OCI-LY7 (cell line): Measurements from ENCODE around the gene WDR49. TPM values are rescaled to one million over a fixed set of nuclear protein-coding genes. Genes with fewer than 3 reads are reported as not detected.

Source experiments
- BruUV-seq: library from RNA; stranded (reverse); fragments of 400-500 nt; replicated peaks from 2 replicates; lab custom pipeline; 2021; lab: Mats Ljungman, UMichigan
- CTCF ChIA-PET: fragments of 300-600 bp; sonication (Branson Sonifier 250); formaldehyde crosslinking; loops from one replicate; lab custom pipeline; 2022; ENCODE audit warnings: antibody characterized with exemption; ENCODE audit not compliant: unreplicated experiment; lab: Charles Lee
- POLR2A ChIA-PET: fragments of 300-600 bp; sonication (Branson Sonifier 250); formaldehyde crosslinking; loops from one replicate; lab custom pipeline; 2022; ENCODE audit warnings: antibody characterized with exemption; lab: Charles Lee
- DNase-seq: peaks from one replicate; pipeline ENCODE4 v3.0.0-alpha.2; 2015; ENCODE audit warnings: low spot score
- H2AFZ ChIP-seq: fragments of 200-600 bp; sonication (generic), shearing (Covaris generic); 2 replicates; pipeline ENCODE4 v1.6.1; 2014; ENCODE audit warnings: mild to moderate bottlenecking, antibody characterized with exemption, low read length, moderate library complexity
- H3K27ac ChIP-seq: fragments of 200-600 bp; sonication (generic); 2 replicates; pipeline ENCODE4 v1.5.1; 2014; ENCODE audit warnings: mixed run types, low read depth, mild to moderate bottlenecking, moderate library complexity, low read length, inconsistent platforms; ENCODE audit not compliant: poor library complexity, severe bottlenecking
- H3K36me3 ChIP-seq: fragments of 200-600 bp; sonication (generic); 2 replicates; pipeline ENCODE4 v1.6.1; 2014; ENCODE audit warnings: mild to moderate bottlenecking, antibody characterized with exemption, low read length, moderate library complexity, mixed read lengths; ENCODE audit not compliant: insufficient read depth
- H3K4me1 ChIP-seq: fragments of 200-600 bp; sonication (generic); 2 replicates; pipeline ENCODE4 v1.5.1; 2014; ENCODE audit warnings: mild to moderate bottlenecking, low read length; ENCODE audit not compliant: insufficient read depth, poor library complexity, severe bottlenecking
- H3K4me2 ChIP-seq: fragments of 200-600 bp; sonication (generic); 2 replicates; pipeline ENCODE4 v1.6.1; 2014; ENCODE audit warnings: mild to moderate bottlenecking, low read length
- H3K4me3 ChIP-seq: fragments of 200-600 bp; sonication (generic); 2 replicates; pipeline ENCODE4 v1.5.1; 2014; ENCODE audit warnings: mild to moderate bottlenecking, low read depth, low read length; ENCODE audit not compliant: poor library complexity, severe bottlenecking
- H3K79me2 ChIP-seq: fragments of 200-600 bp; sonication (generic); 2 replicates; pipeline ENCODE4 v1.6.1; 2016; ENCODE audit warnings: low read depth, mild to moderate bottlenecking, low read length, moderate library complexity, mixed read lengths; ENCODE audit not compliant: insufficient read depth
- H3K9me2 ChIP-seq: fragments of 200-600 bp; sonication (generic); 2 replicates; pipeline ENCODE4 v1.6.1; 2016; ENCODE audit warnings: mild to moderate bottlenecking, low read length, mixed read lengths; ENCODE audit not compliant: insufficient read depth
- H3K9me3 ChIP-seq: fragments of 200-600 bp; sonication (generic); 2 replicates; pipeline ENCODE4 v1.6.1; 2014; ENCODE audit warnings: mild to moderate bottlenecking, mixed run types, low read length, mixed read lengths
- H4K20me1 ChIP-seq: fragments of 200-600 bp; sonication (generic); 2 replicates; pipeline ENCODE4 v1.6.1; 2014; ENCODE audit warnings: mild to moderate bottlenecking, antibody characterized with exemption, low read length, moderate library complexity, mixed read lengths; ENCODE audit not compliant: insufficient read depth
- EZH2phosphoT487 ChIP-seq: fragments of 200-600 bp; sonication (generic); IDR thresholded peaks from 2 replicates; pipeline ENCODE4 v1.6.1; 2018; ENCODE audit warnings: low read depth, borderline replicate concordance, mild to moderate bottlenecking, mixed run types, antibody characterized with exemption, low read length, moderate library complexity, mixed read lengths
- intact Hi-C: fragments of 100-400 bp; cut with micrococcal nuclease; formaldehyde crosslinking; loops from one replicate; pipeline ENCODE4 v1.10.0; 2022; ENCODE audit not compliant: unreplicated experiment
- total RNA-seq, 2 experiments: library from RNA; depleted of rRNA in 1 of 2; stranded (reverse); fragments of >200 nt in 1 of 2; shearing (Covaris generic) in 1 of 2; gene quantifications; 2 replicates each; pipeline ENCODE4 v1.2.3, GENCODE V29; 2014 to 2022
- TF ChIP-seq, protein P1 (sequence below): fragments of 200-600 bp; sonication (generic); conservative IDR thresholded peaks from 2 replicates; pipeline ENCODE4 v1.5.1; 2014; ENCODE audit warnings: mild to moderate bottlenecking, antibody characterized with exemption, low read length, moderate library complexity, mixed read lengths

Gene WDR49
- total RNA-seq, 2 experiments from 2014 or later = not detected

DNA sequence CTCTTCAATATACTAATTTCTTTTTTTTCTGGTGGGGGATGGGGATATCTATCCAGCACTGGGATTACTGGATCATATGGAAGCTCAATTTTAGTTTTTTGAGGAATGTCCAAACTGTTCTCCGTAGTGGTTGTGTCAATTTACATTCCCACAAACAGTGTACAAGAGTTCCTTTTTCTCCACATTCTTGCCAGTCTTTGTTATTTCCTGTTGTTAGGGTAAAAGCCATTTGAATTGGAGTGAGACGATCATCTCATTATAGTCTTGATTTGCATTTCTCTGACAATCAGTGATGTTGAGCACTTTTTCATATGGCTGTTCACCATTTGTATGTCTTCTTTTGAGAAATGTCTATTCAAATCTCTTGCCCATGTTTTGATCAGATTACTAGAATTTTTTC lies 12.8 kb upstream of the WDR49 start:
- CTCF ChIA-PET = interaction anchor here (1.2 kb wide), 1 partner anchor 11 kb away, joined by 4 read pairs; no protein-coding TSS in a partner anchor
- no peak overlapping the region for H3K4me3 ChIP-seq
- DNase-seq = no peak
- H3K27ac ChIP-seq = no peak overlapping the region
- H3K4me2 ChIP-seq = no peak overlapping the region
- no peaks in the 10 kb centered on the region for H3K4me1 ChIP-seq
- H3K79me2 ChIP-seq = no peaks in the 10 kb centered on the region
- TF ChIP-seq, protein P1, sequence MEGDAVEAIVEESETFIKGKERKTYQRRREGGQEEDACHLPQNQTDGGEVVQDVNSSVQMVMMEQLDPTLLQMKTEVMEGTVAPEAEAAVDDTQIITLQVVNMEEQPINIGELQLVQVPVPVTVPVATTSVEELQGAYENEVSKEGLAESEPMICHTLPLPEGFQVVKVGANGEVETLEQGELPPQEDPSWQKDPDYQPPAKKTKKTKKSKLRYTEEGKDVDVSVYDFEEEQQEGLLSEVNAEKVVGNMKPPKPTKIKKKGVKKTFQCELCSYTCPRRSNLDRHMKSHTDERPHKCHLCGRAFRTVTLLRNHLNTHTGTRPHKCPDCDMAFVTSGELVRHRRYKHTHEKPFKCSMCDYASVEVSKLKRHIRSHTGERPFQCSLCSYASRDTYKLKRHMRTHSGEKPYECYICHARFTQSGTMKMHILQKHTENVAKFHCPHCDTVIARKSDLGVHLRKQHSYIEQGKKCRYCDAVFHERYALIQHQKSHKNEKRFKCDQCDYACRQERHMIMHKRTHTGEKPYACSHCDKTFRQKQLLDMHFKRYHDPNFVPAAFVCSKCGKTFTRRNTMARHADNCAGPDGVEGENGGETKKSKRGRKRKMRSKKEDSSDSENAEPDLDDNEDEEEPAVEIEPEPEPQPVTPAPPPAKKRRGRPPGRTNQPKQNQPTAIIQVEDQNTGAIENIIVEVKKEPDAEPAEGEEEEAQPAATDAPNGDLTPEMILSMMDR = no peak
- TF ChIP-seq EZH2phosphoT487 = no peak
- H3K36me3 ChIP-seq = no peaks in the 10 kb centered on the region
- intact Hi-C loops = no loop called here
- H3K9me2 ChIP-seq = no peaks in the 10 kb centered on the region
- POLR2A ChIA-PET = interaction anchor here (0.6 to 0.8 kb wide), 3 partner anchors 17 to 146 kb away, joined by 3 read pairs; no protein-coding TSS in a partner anchor
- H2AFZ ChIP-seq = no peak overlapping the region
- H3K9me3 ChIP-seq = no peaks in the 10 kb centered on the region
- BruUV-seq = no TSS peak
- H4K20me1 ChIP-seq = no peaks in the 10 kb centered on the region

DNA sequence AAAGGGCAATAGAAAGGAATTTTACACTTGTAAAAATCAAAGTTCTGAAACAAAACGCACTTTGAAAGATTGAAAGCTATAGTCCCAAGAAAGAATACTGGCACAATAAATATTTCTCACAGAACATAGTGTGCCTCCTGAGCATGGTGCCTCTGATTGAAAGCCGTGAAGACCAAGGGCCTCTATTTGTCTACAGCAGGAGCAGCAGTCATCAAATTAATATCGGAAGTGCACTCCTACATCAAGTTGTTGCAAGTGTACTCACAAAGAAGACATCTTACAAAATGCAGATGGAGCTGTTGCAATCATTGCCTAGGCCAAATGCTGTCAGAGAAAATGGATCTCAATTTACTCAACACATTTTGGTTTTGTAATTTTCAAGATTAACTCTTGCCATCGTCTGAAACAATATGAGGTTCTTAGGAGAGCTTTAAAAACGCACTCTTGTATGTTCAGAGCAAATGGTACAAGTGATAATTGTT lies 9.2 kb upstream of the WDR49 start:
- no peaks in the 10 kb centered on the region for H3K79me2 ChIP-seq
- H3K4me1 ChIP-seq = no peaks in the 10 kb centered on the region
- no peak for DNase-seq
- CTCF ChIA-PET = no interaction called here
- H4K20me1 ChIP-seq = no peaks in the 10 kb centered on the region
- no peaks in the 10 kb centered on the region for H3K36me3 ChIP-seq
- H3K4me3 ChIP-seq = no peak overlapping the region
- POLR2A ChIA-PET = interaction anchor here (0.7 to 1.4 kb wide), 3 partner anchors 10 to 229 kb away, joined by 3 to 7 read pairs (median 4); no protein-coding TSS in a partner anchor
- no peak overlapping the region for H2AFZ ChIP-seq
- no TSS peak for BruUV-seq
- no peaks in the 10 kb centered on the region for H3K9me2 ChIP-seq
- TF ChIP-seq EZH2phosphoT487 = no peak
- no peak overlapping the region for H3K27ac ChIP-seq
- no peak overlapping the region for H3K4me2 ChIP-seq
- intact Hi-C loops = no loop called here
- no peaks in the 10 kb centered on the region for H3K9me3 ChIP-seq

DNA sequence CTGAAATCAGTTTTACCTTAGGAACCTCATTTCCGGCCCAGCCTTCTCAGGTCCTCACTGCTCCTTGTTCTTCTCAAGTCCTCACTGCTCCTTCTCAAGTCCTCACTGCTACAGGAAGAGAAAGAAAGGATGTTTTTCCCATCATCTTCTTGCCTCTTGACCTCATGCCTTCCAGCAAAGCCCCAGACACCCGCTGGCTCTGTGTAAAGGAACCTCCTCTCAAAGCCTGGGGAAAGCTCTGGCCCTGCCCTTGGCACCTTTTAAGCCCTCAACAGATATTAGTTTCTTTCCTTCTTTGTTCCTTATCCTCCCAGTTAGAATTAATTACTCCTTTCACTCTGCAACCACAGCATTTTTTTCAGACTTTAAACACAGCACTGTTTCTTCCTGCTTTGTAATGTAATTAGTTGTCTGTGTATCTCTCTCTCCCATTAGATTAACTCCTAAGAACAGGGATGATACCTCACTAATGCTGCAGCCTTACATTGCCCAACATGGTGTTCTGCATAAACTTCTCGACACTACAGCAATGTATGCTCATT lies 4.0 kb upstream of the WDR49 start:
- H2AFZ ChIP-seq = no peak overlapping the region
- BruUV-seq = no TSS peak
- H3K4me2 ChIP-seq = no peak overlapping the region
- no peaks in the 10 kb centered on the region for H4K20me1 ChIP-seq
- ChIA-PET POLR2A (no interaction called here), CTCF (no interaction called here)
- H3K4me1 ChIP-seq = peaks cover 10% of the 10 kb centered on the region
- no peak overlapping the region for H3K27ac ChIP-seq
- no peaks in the 10 kb centered on the region for H3K9me3 ChIP-seq
- no peaks in the 10 kb centered on the region for H3K36me3 ChIP-seq
- H3K79me2 ChIP-seq = no peaks in the 10 kb centered on the region
- TF ChIP-seq, protein P1 = no peak
- TF ChIP-seq EZH2phosphoT487 = no peak
- intact Hi-C loops = no loop called here
- no peak for DNase-seq
- no peaks in the 10 kb centered on the region for H3K9me2 ChIP-seq
- no peak overlapping the region for H3K4me3 ChIP-seq
